ENCODE data around the gene MGLL. TPM values are rescaled to one million over a fixed set of nuclear protein-coding genes. Genes with fewer than 3 reads are reported as not detected.

The MGLL gene
- total RNA-seq, 1 donor from 2014 or later: 27.3 TPM

DNA sequence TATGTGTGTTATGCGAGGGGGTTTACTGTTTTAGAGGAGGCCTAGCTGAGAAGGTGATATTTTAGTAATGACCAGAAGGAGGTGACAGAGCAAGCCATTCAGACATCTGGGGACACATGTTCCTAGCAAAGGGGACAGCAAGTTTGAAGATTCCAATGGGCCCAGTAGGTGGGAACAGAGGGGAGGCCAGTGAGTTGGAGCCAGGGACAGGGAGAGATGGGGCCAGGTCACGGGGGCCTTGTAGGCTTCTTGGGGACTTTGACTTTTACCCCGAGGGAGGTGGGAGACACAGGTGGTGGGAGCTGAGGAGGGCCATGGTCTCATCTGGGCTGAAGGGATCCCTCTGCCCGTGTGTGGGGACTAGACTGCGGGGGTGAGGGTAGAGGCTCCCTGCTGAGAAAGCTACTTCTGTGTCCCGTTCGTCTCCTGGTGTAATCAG, 72.5 kb downstream of the MGLL start:
- Mint-ChIP-seq H3K27ac (ENCODE audit: unreplicated experiment) (peak overlapping the region; percentile 82), H3K9me3 (ENCODE audit: unreplicated experiment) (peaks cover 2% of the 10 kb centered on the region), H3K4me1 (ENCODE audit: low read depth, unreplicated experiment) (peaks cover 55% of the 10 kb centered on the region), H3K36me3 (ENCODE audit: low read depth, unreplicated experiment) (peaks cover 6% of the 10 kb centered on the region), H3K4me3 (ENCODE audit: unreplicated experiment) (peak overlapping the region; percentile 29), H3K27me3 (ENCODE audit: low read depth, unreplicated experiment) (no peaks in the 10 kb centered on the region)
- Histone ChIP-seq H3K4me1 (ENCODE audit: insufficient read depth, low read length) (peaks cover 51% of the 10 kb centered on the region), H4K20me1 (ENCODE audit: insufficient read depth, low read length) (no peaks in the 10 kb centered on the region), H3K4me2 (ENCODE audit: low read length) (peak overlapping the region; percentile 64), H2AFZ (ENCODE audit: low read depth, low read length) (no peak overlapping the region), H3K79me2 (ENCODE audit: insufficient read depth, low read length) (no peaks in the 10 kb centered on the region), H3K4me3 (ENCODE audit: insufficient read depth, low read depth, low read length) (no peak overlapping the region), H3K9ac (ENCODE audit: low read length) (peak overlapping the region; percentile 36), H3K27ac (ENCODE audit: low read depth, low read length) (peak overlapping the region; percentile 36), H3K9me3 (ENCODE audit: insufficient read depth, low read depth, low read length) (no peaks in the 10 kb centered on the region), H3K36me3 (ENCODE audit: insufficient read depth, low read length) (no peaks in the 10 kb centered on the region), H3K27me3 (ENCODE audit: insufficient read depth, low read length) (no peaks in the 10 kb centered on the region)
- TF ChIP-seq, protein P1, sequence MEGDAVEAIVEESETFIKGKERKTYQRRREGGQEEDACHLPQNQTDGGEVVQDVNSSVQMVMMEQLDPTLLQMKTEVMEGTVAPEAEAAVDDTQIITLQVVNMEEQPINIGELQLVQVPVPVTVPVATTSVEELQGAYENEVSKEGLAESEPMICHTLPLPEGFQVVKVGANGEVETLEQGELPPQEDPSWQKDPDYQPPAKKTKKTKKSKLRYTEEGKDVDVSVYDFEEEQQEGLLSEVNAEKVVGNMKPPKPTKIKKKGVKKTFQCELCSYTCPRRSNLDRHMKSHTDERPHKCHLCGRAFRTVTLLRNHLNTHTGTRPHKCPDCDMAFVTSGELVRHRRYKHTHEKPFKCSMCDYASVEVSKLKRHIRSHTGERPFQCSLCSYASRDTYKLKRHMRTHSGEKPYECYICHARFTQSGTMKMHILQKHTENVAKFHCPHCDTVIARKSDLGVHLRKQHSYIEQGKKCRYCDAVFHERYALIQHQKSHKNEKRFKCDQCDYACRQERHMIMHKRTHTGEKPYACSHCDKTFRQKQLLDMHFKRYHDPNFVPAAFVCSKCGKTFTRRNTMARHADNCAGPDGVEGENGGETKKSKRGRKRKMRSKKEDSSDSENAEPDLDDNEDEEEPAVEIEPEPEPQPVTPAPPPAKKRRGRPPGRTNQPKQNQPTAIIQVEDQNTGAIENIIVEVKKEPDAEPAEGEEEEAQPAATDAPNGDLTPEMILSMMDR (IDR thresholded peaks at IDR 0.05; ENCODE audit: insufficient read depth, low read depth, low read length): no peak
- no peak for TF ChIP-seq EZH2 (IDR thresholded peaks at IDR 0.05; ENCODE audit: insufficient read depth, low read length)
- DNase-seq (ENCODE audit: low read depth) (no peak), FAIRE-seq (no peak)

GRCh38 chr3:127749361-127749760, 73.0 kb downstream of the MGLL start:
- no peaks in the 10 kb centered on the region for H3K9me3 ChIP-seq (ENCODE audit: insufficient read depth, low read depth, low read length)
- Mint-ChIP-seq H3K36me3 (ENCODE audit: low read depth, unreplicated experiment) (peaks cover 5% of the 10 kb centered on the region), H3K4me1 (ENCODE audit: low read depth, unreplicated experiment) (peaks cover 55% of the 10 kb centered on the region), H3K9me3 (ENCODE audit: unreplicated experiment) (peaks cover 2% of the 10 kb centered on the region), H3K27me3 (ENCODE audit: low read depth, unreplicated experiment) (no peaks in the 10 kb centered on the region), H3K4me3 (ENCODE audit: unreplicated experiment) (no peak overlapping the region), H3K27ac (ENCODE audit: unreplicated experiment) (peak overlapping the region; percentile 82)
- peak overlapping the region; percentile 64 for H3K4me2 ChIP-seq (ENCODE audit: low read length)
- peak overlapping the region; percentile 36 for H3K9ac ChIP-seq (ENCODE audit: low read length)
- H4K20me1 ChIP-seq (ENCODE audit: insufficient read depth, low read length): no peaks in the 10 kb centered on the region
- H2AFZ ChIP-seq (ENCODE audit: low read depth, low read length): no peak overlapping the region
- FAIRE-seq (no peak), DNase-seq (ENCODE audit: low read depth) (no peak)
- no peak overlapping the region for H3K27ac ChIP-seq (ENCODE audit: low read depth, low read length)
- TF ChIP-seq, protein P1 (IDR thresholded peaks at IDR 0.05; ENCODE audit: insufficient read depth, low read depth, low read length): no peak
- no peak for TF ChIP-seq EZH2 (IDR thresholded peaks at IDR 0.05; ENCODE audit: insufficient read depth, low read length)
- no peaks in the 10 kb centered on the region for H3K27me3 ChIP-seq (ENCODE audit: insufficient read depth, low read length)
- H3K4me3 ChIP-seq (ENCODE audit: insufficient read depth, low read depth, low read length): no peak overlapping the region
- H3K36me3 ChIP-seq (ENCODE audit: insufficient read depth, low read length): no peaks in the 10 kb centered on the region
- H3K79me2 ChIP-seq (ENCODE audit: insufficient read depth, low read length): no peaks in the 10 kb centered on the region
- H3K4me1 ChIP-seq (ENCODE audit: insufficient read depth, low read length): peaks cover 51% of the 10 kb centered on the region

- H3K9ac ChIP-seq (ENCODE audit: low read length): peak overlapping the region; percentile 45
- peak overlapping the region; percentile 64 for H3K4me2 ChIP-seq (ENCODE audit: low read length)
- H3K4me3 ChIP-seq (ENCODE audit: insufficient read depth, low read depth, low read length): no peak overlapping the region
- peaks cover 2% of the 10 kb centered on the region for H3K9me3 Mint-ChIP-seq (ENCODE audit: unreplicated experiment)
- no peaks in the 10 kb centered on the region for H3K36me3 ChIP-seq (ENCODE audit: insufficient read depth, low read length)
- peaks cover 5% of the 10 kb centered on the region for H3K36me3 Mint-ChIP-seq (ENCODE audit: low read depth, unreplicated experiment)
- H2AFZ ChIP-seq (ENCODE audit: low read depth, low read length): no peak overlapping the region
- no peaks in the 10 kb centered on the region for H3K79me2 ChIP-seq (ENCODE audit: insufficient read depth, low read length)
- H3K4me1 ChIP-seq (ENCODE audit: insufficient read depth, low read length): peaks cover 51% of the 10 kb centered on the region
- peak overlapping the region; percentile 64 for H3K27ac ChIP-seq (ENCODE audit: low read depth, low read length)
- no peaks in the 10 kb centered on the region for H3K27me3 ChIP-seq (ENCODE audit: insufficient read depth, low read length)
- no peak for TF ChIP-seq EZH2 (IDR thresholded peaks at IDR 0.05; ENCODE audit: insufficient read depth, low read length)
- TF ChIP-seq, protein P1 (IDR thresholded peaks at IDR 0.05; ENCODE audit: insufficient read depth, low read depth, low read length): no peak
- H3K27me3 Mint-ChIP-seq (ENCODE audit: low read depth, unreplicated experiment): no peaks in the 10 kb centered on the region
- FAIRE-seq (no peak), DNase-seq (ENCODE audit: low read depth) (no peak)
- H3K27ac Mint-ChIP-seq (ENCODE audit: unreplicated experiment): peak overlapping the region; percentile 63
- H3K4me1 Mint-ChIP-seq (ENCODE audit: low read depth, unreplicated experiment): peaks cover 55% of the 10 kb centered on the region
- H3K4me3 Mint-ChIP-seq (ENCODE audit: unreplicated experiment): no peak overlapping the region
- H3K9me3 ChIP-seq (ENCODE audit: insufficient read depth, low read depth, low read length): no peaks in the 10 kb centered on the region
- no peaks in the 10 kb centered on the region for H4K20me1 ChIP-seq (ENCODE audit: insufficient read depth, low read length)
Observed at GRCh38 chr3:127748754-127749327, 73.5 kb downstream of the MGLL start.
